ENCODE data around the gene XKR3. TPM values are rescaled to one million over a fixed set of nuclear protein-coding genes. Genes with fewer than 3 reads are reported as not detected.

XKR3 gene
- total RNA-seq, 2 donors from 2014 or later, result not detected

GRCh38 chr22:16818538-16818937 is 6.7 kb downstream of the XKR3 start:
- Histone ChIP-seq H3K9ac (ENCODE audit: extremely low read depth, low read length, poor library complexity, severe bottlenecking) (no peak overlapping the region), H3K4me3 (ENCODE audit: low read length) (no peak overlapping the region), H3K9me3 (ENCODE audit: control insufficient read depth, low read length) (peaks cover 56% of the 10 kb centered on the region), H3K4me1 (ENCODE audit: control insufficient read depth, insufficient read depth, low read length) (no peaks in the 10 kb centered on the region), H3K36me3 (ENCODE audit: control insufficient read depth, insufficient read depth, low read length) (no peaks in the 10 kb centered on the region), H3K27me3 (ENCODE audit: control insufficient read depth, insufficient read depth, low read length, poor library complexity, severe bottlenecking) (no peaks in the 10 kb centered on the region), H3K27ac (ENCODE audit: low read depth, low read length) (no peak overlapping the region)
- Mint-ChIP-seq H3K27ac (no peak overlapping the region), H3K9me3 (peaks cover 2% of the 10 kb centered on the region), H3K36me3 (ENCODE audit: low read depth) (no peaks in the 10 kb centered on the region), H3K27me3 (ENCODE audit: insufficient read depth) (no peaks in the 10 kb centered on the region), H3K4me1 (no peaks in the 10 kb centered on the region), H3K4me3 (no peak overlapping the region)
- TF ChIP-seq CTCF (conservative IDR thresholded peaks at IDR 0.05), result no peak
- WGBS, 2 experiments (ENCODE audit: insufficient coverage in 1 of 2, insufficient read length in 1 of 2), result 39 to 86% methylated on average over 2 of the region's 2 CpGs
- no peak for DNase-seq

- no peaks in the 10 kb centered on the region for H3K27me3 ChIP-seq (ENCODE audit: control insufficient read depth, insufficient read depth, low read length, poor library complexity, severe bottlenecking)
- H3K27ac Mint-ChIP-seq, result no peak overlapping the region
- no peaks in the 10 kb centered on the region for H3K4me1 Mint-ChIP-seq
- no peak for DNase-seq
- H3K27me3 Mint-ChIP-seq (ENCODE audit: insufficient read depth), result no peaks in the 10 kb centered on the region
- no peaks in the 10 kb centered on the region for H3K4me1 ChIP-seq (ENCODE audit: control insufficient read depth, insufficient read depth, low read length)
- H3K4me3 Mint-ChIP-seq, result no peak overlapping the region
- 89% methylated on average over 1 of the region's 1 CpG; no CpG with 5 or more reads in 1 of the 2 experiments for WGBS, 2 experiments (ENCODE audit: insufficient coverage in 1 of 2, insufficient read length in 1 of 2)
- peaks cover 2% of the 10 kb centered on the region for H3K9me3 Mint-ChIP-seq
- no peaks in the 10 kb centered on the region for H3K36me3 ChIP-seq (ENCODE audit: control insufficient read depth, insufficient read depth, low read length)
- TF ChIP-seq CTCF (conservative IDR thresholded peaks at IDR 0.05), result no peak
- H3K9ac ChIP-seq (ENCODE audit: extremely low read depth, low read length, poor library complexity, severe bottlenecking), result no peak overlapping the region
- no peak overlapping the region for H3K4me3 ChIP-seq (ENCODE audit: low read length)
- H3K36me3 Mint-ChIP-seq (ENCODE audit: low read depth), result no peaks in the 10 kb centered on the region
- H3K9me3 ChIP-seq (ENCODE audit: control insufficient read depth, low read length), result peaks cover 57% of the 10 kb centered on the region
- no peak overlapping the region for H3K27ac ChIP-seq (ENCODE audit: low read depth, low read length)
Observed at GRCh38 chr22:16815073-16815472, 10.1 kb downstream of the XKR3 start.

- no peak overlapping the region for H3K27ac Mint-ChIP-seq
- Histone ChIP-seq H3K36me3 (ENCODE audit: control insufficient read depth, insufficient read depth, low read length) (no peaks in the 10 kb centered on the region), H3K4me1 (ENCODE audit: control insufficient read depth, insufficient read depth, low read length) (no peaks in the 10 kb centered on the region), H3K9me3 (ENCODE audit: control insufficient read depth, low read length) (peaks cover 45% of the 10 kb centered on the region), H3K27ac (ENCODE audit: low read depth, low read length) (no peak overlapping the region), H3K27me3 (ENCODE audit: control insufficient read depth, insufficient read depth, low read length, poor library complexity, severe bottlenecking) (no peaks in the 10 kb centered on the region), H3K9ac (ENCODE audit: extremely low read depth, low read length, poor library complexity, severe bottlenecking) (no peak overlapping the region), H3K4me3 (ENCODE audit: low read length) (no peak overlapping the region)
- no peaks in the 10 kb centered on the region for H3K27me3 Mint-ChIP-seq (ENCODE audit: insufficient read depth)
- peaks cover 4% of the 10 kb centered on the region for H3K4me1 Mint-ChIP-seq
- 67 to 69% methylated on average over 2 to 3 of the region's 4 CpGs for WGBS, 2 experiments (ENCODE audit: insufficient coverage in 1 of 2, insufficient read length in 1 of 2)
- TF ChIP-seq CTCF (conservative IDR thresholded peaks at IDR 0.05), result no peak
- no peak overlapping the region for H3K4me3 Mint-ChIP-seq
- no peaks in the 10 kb centered on the region for H3K36me3 Mint-ChIP-seq (ENCODE audit: low read depth)
- peaks cover 2% of the 10 kb centered on the region for H3K9me3 Mint-ChIP-seq
- DNase-seq, result no peak
Observed at GRCh38 chr22:16810188-16810802, 14.9 kb downstream of the XKR3 start.
